GM18861 (cell line): ENCODE measurements around the gene ZP4.
"Not testable (repeated sequence)": the region's sequence is repeated elsewhere in the genome, so short reads cannot be mapped to it uniquely, and the experiment has no call there.

Source experiments
- ATAC-seq: cut with Tn5 transposase; IDR thresholded peaks from one replicate; pipeline ENCODE4 v1.9.1; 2021; ENCODE audit not compliant: unreplicated experiment

ZP4 gene

DNA sequence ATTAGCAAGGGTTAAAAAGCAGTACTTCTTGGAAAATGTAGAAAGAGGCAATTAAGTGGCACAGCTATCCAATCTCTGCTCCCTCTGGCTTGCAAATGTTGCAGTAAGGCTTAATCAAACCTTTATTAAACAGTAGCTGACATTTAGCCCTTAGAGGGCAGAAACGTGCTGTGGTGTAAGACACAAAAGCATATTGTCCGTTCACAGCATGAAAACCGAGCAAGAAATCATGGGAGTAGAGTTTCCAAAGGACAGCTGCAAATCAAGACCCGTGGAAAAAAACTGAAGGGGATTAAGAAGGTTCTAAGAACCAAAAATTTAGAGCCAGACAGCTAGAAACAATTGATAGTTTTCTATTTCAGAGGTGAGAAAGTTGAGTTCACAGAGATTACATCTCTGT is 13.1 kb downstream of the ZP4 start:
- ATAC-seq: no peak

GRCh38 chr1:237875291-237875690 is 15.4 kb downstream of the ZP4 start:
- no peak for ATAC-seq

DNA sequence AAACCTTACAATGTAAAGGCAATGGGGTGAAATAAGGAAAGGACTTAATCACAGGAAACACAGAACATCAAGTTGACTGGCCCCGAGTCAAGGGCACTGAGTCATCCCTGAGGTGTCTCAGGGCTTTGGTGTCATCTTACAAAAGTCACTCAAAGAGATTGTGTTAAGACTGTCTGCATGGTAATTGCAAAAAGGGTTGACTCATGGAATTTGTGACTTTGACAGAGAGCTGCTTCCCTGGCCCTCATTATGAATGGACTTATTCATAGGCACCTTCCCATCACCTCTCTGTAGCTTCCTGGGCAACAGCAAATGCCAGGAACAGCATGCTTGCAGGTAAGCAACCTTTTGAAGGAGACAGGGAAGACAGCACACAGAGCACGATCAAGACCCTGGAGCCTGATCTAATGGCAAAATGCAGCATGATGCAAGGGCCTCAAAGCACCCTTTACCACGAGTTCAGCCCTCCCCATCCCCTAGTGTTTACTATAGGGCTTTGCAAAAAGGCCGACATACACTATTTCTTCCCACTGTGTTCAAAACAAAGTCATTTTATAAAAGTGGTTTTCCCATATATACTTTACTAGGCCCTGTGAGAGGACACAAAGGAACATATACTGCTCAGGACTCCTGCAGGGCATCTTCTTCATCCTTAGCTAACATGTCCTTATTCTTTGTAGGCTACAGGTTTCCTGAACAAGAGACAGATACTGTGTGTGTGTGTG is 17.1 kb downstream of the ZP4 start:
- ATAC-seq: no peak

DNA sequence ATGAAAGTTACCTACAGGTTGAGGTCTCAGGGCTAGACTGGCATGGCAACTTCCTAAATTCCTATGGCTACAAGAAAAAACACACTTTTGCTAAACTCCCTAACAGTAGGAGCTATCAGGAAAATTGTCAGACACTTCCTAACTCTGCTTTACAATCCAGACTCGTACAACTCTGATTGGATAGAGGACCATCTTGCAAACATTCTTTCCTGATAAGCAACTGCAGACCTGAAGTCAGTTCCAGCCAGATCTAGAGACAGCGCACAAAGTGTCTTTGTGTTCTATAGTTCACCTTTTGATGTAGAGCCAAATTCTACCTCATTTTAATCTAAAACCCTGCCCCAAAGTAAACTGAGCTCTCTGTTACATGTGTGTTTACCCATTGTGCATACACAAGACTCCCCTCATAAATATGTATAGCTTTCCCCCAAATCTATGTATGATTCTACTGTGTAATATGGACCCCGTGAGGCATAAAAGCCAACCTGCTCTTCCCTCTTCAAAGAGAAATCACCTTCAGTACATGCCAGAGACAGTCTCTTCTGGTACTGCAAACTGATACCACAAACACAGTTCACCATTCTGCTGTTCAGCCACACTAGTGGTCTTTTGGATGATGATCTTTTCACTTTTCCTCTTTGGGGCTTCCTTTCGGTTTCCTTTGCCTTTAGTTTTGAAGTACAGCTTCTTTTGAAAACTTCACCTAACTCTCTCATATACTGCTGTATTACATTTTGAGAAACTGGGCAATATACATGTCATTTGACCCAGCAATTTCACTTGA is 21.7 kb downstream of the ZP4 start:
- ATAC-seq: no peak

DNA sequence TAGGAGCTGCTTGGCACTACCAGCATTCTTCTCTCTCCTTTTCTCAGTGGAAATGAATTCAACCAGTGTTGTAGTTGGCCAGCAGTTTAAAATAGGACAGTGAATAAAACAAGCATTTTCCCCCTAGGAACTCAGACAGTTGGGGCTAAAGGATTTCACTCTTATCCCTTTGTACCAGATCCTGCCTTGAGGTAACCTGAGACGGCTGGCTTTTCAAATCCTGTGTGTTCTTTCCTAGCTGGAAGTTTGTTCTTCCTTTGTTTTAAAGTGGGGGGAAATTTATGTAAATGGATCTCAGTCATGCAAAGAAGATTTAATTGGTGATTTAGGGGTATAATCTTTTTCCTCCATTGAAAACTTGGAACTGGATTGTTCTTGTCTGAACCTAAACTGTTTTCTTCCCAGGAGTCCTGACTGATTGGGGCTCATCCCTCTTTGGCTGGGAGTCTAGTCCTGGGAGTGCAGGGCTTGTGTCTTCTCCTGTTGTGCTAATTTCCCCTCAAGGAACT is 23.3 kb downstream of the ZP4 start:
- no peak for ATAC-seq

DNA sequence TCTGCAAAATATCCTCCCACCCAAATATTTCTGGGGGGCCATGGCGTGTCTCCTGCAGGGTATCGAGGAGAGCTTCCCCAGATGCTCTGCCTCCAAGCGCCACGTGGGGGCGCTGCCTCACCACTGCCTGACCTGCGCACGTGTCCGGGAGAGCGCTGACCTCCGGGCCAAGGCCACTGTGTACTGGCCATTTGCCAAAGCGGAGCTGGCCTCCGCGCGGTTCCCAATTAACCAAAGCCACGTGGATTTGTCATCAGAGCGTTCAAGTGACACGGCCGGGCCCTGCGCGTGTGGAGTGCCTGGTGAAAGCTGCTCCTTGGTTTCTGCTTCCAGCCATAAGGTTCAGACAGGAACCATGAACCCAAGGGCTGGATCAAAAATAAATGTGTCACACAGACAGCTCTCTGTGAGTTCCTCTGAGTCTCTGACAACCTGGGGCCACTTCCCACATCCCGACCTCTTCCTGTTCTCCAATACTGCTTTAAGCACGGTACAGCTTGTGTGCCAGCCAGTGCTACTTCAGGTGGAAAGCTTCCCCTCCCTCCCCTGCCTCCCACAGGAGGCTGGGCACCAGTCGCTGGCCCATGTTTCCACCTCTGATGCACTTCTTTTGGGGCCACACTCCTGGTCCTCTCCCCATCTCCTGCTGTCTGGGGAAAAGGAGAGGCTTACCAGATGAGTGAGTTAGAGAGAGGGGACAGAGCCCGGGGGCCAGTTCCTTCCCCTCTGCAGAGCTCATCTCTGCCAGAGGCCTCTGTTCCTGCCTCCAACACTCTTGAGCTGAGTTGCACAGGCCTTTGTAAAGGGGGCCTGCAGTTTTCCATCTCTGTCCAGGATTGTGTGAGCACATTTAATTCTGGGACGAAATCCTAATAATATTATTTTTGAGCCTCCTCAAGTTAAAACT is 26.1 kb downstream of the ZP4 start:
- ATAC-seq: peak; percentile 62

DNA sequence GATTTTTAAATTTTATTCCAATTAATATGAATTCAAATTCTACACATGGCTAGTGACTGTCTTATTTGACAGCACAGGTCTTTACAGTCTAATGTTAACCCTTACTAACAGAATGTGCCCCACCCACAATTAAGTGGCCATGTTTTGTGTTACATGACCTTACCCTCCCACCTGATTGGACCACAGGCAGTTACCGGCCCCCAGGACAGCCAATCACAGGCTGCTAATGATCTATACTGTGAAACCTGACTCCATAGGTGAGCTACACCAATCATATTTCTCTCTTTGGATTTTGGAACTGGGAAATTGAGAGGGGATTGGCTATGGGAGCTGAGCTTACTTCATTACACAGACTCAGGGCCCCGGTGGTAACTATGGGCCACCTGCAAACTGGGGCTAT is 27.5 kb downstream of the ZP4 start:
- ATAC-seq: no peak

DNA sequence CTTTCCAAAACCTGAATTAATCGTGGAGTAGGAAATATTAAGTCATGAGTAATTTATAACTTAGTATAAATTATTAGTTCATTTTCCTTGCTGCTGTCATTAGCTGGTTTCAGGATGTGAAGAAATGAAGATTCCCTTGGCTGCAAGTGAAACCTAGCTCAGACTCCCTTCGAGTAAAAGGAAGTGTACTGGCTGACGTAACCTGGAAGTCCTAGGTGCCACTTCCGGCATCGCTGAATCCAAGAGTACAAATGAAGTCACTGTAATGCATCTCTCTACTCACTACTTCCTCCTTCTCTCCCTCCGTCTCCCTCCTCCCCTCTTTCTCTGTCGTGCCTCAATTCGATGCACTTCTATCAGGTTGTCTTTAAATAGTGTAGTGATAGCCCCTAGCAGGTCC is 28.8 kb downstream of the ZP4 start:
- no peak for ATAC-seq

- ATAC-seq: no peak
Measured at GRCh38 chr1:237858992-237859391, 31.7 kb downstream of the ZP4 start.

- no peak for ATAC-seq
Measured at GRCh38 chr1:237857455-237857854, 33.3 kb downstream of the ZP4 start.

DNA sequence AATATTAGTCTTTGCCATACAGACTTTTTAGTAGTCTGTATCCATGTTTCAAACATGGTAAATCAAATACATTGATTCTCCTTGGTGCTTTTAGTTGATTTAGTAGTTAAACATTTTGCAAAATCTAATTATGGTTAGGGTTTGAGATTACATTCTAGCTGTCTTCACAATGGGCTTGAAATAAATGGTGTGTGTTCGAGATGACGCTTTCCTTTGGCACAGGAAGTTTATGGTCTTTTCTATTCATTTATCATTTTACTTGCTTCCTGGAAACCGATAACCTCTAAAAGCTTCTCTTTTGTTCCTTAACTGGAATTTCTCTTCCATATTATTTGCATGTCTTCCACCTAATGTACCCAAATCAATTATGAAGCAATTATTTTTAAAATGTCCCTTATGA is 38.4 kb downstream of the ZP4 start:
- ATAC-seq: no peak

DNA sequence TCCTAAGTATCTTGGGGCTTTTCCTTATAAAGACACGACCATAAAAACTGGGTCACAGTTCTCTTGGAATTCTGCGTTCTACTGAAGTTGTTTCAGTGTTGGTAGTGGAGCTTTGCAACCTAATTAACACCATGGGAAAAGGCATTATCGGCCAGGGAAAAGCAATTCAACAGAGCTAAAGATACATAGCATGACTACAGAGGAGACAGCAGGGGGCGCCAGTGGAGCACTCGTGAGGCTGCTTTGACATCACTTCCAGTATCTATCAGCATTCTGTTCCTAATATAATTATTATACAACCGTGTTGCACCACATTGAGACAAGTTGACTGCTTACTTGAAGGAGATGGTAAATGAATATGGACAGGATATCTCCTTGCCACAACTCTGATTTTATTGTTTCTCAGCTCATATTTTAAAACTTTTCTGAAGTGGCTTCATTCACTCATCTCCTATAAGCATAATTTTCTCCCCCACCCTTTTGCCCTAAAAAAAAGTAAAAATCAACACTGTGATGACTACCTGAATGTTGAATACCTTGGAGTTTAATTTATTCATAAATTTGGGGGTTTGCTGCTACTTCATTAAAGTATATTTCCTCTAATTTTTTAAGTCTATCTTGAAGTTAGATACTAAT is 39.4 kb downstream of the ZP4 start:
- no peak for ATAC-seq

GRCh38 chr1:237843516-237843915 is 47.2 kb downstream of the ZP4 start:
- ATAC-seq: not testable (repeated sequence)

GRCh38 chr1:237841485-237841884 is 49.2 kb downstream of the ZP4 start:
- ATAC-seq: no peak

GRCh38 chr1:237838904-237839534 is 51.7 kb downstream of the ZP4 start:
- no peak for ATAC-seq

- ATAC-seq: no peak
Measured at GRCh38 chr1:237838320-237838719, 52.4 kb downstream of the ZP4 start.

GRCh38 chr1:237834461-237834860 is 56.3 kb downstream of the ZP4 start:
- ATAC-seq: no peak

GRCh38 chr1:237834048-237834447 is 56.7 kb downstream of the ZP4 start:
- ATAC-seq: no peak

DNA sequence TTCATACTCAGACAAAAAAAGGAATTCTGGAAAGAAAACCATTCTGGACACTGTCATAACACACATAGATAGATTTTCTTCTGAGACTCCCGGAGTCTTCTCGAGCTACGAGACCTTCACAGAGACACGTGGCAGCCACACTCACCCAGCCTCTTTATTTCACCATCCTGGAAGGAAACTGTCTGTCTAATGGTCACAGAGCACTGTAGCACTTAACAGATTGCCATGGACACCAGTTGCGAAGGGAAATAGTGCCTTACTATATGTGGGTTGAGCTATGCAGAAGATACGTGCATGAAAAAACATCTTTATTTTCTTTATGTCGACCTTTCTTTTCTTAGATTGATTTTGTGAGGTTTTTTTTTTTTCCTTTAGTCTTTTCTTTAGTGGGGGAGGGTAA is 57.9 kb downstream of the ZP4 start:
- no peak for ATAC-seq
